C1 segment of cervical spinal cord (tissue), 14 donors: ENCODE results near the gene MAGIX.
"Not testable (repeated sequence)": the region's sequence is repeated elsewhere in the genome, so short reads cannot be mapped to it uniquely, and the experiment has no call there.

Experiments used
- DNase-seq, 14 donors: peaks; one replicate each; lab custom pipeline; 2025; lab: John Stamatoyannopoulos, UW

The MAGIX gene

DNA sequence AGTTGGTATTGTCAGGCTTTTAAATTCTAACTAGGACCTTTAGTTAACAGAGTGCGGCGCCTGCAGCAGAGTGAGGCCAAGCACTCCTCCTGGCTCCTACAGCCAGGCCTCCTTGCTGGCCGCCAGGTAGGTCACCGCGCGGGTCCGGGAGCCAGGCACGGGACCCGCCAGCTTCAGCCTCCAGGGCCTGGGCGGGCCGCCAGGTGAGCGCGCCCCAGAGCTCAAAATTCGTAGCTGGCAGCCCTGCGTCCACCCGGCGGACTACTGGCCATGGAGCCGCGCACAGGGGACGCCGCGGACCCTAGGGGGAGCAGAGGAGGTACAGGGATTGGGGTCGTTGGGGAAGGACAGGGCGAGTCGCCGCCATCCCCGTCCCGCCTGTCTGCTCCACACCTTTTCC lies at the start of gene MAGIX:
Gene MAGIX, plus strand, starts transcription at position 139 of the 400 bp plus-strand sequence. Its CDS starts 132 bp downstream, at position 271.
- DNase-seq = peak in 1 of 14 donors; percentile 47

DNA sequence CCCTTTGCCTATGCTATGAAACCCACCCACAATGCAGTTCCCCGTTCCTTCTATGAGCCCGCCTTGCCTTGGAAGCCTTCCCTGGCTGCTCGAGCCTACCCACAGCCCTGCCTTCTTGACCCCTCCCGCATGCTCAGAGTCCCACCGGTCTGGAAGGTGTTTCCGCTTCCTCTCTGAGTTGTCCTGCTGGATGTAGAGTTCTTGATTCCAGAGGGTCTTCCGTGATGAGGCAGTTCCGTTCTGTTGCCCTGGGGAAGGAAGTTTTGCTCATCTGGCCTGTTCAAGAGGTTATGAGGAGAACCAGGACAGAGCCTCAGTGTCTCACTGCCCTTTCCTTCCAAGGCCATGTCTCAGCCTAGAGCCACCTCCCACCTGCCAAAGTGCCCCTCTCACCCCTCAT lies 46.5 kb upstream of the MAGIX start:
- DNase-seq = no peak

- DNase-seq = no peak
Observed at GRCh38 chrX:49116716-49117115, 45.8 kb upstream of the MAGIX start.

DNA sequence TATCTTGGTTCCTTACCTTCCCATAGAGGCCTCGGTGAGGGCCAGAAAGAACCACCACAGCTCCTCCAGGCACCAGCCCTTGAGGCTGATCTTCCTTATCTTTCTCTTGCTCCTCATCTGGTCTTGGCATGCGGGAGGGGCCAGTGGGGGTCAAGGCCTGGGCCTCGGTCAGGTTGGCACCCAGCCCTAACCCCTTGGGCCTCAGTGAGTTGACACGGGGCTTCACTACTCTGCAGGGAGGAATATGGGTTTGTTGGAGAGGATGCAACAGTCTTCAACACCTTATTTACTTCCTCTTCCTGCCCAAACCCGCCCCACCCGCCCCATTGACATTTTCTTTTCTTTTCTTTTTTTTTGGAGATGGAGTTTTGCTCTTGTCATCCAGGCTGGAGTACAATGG lies 45.0 kb upstream of the MAGIX start:
- DNase-seq = no peak

- DNase-seq = no peak
Observed at GRCh38 chrX:49120091-49120490, 42.5 kb upstream of the MAGIX start.

- DNase-seq = no peak
Observed at GRCh38 chrX:49122499-49122898, 40.1 kb upstream of the MAGIX start.

DNA sequence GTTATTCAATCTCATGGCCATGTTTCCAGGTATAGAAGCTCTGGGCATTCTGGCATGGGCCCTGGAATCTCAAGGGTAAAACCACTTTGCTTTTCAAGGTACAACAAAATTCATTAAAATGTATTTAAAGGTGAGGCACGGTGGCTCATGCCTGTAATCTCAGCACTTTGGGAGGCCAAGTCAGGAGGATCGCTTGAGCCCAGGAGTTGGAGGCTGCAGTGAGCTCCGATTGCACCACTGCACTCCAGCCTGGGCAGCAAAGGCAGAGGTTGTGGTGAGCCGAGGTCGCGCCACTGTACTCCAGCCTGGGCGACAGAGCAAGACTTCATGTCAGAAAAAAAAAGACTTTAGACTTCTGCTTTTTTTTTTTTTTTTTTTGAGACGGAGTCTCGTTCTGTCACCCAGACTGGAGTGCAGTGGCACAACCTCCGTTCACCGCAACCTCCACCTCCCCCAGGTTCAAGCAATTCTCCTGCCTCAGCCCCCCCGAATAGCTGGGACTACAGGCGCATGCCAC lies 34.8 kb upstream of the MAGIX start:
- not testable (repeated sequence) for DNase-seq

GRCh38 chrX:49129427-49129826 lies 33.1 kb upstream of the MAGIX start:
- no peak for DNase-seq

DNA sequence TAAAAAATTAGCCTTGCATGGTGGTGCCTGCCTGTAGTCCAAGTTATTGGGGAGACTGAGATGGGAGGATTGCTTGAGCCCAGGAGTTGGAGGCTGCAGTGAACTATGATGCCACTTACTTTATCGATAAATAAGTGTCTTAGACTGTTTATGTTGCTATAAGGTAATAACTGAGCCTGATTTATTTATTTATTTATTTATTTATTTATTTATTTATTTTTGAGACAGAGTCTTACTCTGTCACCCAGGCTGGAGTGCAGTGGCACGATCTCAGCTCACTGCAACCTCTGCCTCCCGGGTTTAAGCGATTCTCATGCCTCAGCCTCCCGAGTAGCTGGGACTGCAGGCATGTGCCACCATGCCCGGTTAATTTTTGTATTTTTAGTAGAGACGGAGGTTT lies 30.3 kb upstream of the MAGIX start:
- not testable (repeated sequence) for DNase-seq

DNA sequence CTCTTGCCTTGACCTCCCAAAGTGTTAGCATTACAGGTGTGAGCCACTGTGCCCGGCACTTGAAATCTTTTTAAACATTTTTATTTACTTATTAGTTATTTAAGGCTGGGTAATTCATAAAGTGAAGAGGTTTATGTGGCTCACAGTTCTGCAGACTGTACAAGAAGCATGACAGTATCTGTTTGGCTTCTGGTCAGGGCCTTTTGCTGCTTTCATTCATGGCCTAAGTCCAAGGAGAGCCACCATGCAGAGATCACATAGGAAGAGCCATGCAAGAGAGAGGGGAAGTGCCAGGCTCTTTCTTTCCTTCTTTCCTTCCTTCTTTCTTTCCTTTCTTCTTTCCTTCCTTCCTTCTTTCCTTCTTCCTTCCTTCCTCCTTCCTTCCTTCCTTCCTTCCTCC lies 28.8 kb upstream of the MAGIX start:
- DNase-seq = no peak

- DNase-seq = no peak
Observed at GRCh38 chrX:49137492-49137891, 25.1 kb upstream of the MAGIX start.

- DNase-seq = no peak
Observed at GRCh38 chrX:49139713-49140112, 22.8 kb upstream of the MAGIX start.

- not testable (repeated sequence) for DNase-seq
Observed at GRCh38 chrX:49142264-49142663, 20.3 kb upstream of the MAGIX start.

GRCh38 chrX:49143154-49143553 lies 19.4 kb upstream of the MAGIX start:
- not testable (repeated sequence) for DNase-seq

DNA sequence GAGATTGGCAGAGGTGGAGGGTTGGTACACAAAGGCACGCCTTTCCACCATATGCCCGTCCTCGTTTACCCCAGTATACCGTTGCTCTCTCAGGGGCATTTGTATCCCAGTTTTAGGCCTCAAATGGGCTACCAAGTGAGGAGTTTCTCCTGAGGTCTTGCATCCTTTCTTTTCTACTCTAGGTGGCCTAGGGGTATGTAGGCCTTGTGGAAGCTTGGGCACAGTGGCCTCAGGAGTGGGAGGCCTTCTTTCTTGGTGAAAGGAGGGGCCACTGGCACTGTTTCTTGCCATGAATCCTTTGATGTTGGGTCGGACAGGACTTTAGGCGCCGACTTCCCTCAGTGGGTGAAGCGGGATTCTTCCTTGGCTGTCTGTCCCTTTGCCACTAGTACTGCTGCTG lies 15.3 kb upstream of the MAGIX start:
- no peak for DNase-seq

DNA sequence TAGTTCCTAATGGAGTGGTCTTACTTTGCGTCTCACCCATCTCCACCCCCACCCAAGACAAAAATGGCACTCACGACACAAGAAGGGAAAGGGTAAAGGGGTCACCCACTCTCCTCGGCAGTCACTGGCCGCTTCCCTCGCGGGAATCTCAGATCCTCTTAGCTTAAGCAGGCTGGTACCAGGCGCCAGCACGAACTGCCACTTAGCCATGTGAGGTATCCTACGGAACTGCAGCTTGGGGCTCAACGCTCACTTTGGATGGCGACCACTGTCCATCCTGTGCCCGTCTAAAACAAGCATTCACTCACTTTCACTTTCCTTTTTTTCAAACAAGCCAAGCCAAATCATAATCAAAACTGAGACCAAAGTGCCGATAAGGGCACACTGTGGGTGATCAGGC lies 14.6 kb upstream of the MAGIX start:
- DNase-seq = no peak

DNA sequence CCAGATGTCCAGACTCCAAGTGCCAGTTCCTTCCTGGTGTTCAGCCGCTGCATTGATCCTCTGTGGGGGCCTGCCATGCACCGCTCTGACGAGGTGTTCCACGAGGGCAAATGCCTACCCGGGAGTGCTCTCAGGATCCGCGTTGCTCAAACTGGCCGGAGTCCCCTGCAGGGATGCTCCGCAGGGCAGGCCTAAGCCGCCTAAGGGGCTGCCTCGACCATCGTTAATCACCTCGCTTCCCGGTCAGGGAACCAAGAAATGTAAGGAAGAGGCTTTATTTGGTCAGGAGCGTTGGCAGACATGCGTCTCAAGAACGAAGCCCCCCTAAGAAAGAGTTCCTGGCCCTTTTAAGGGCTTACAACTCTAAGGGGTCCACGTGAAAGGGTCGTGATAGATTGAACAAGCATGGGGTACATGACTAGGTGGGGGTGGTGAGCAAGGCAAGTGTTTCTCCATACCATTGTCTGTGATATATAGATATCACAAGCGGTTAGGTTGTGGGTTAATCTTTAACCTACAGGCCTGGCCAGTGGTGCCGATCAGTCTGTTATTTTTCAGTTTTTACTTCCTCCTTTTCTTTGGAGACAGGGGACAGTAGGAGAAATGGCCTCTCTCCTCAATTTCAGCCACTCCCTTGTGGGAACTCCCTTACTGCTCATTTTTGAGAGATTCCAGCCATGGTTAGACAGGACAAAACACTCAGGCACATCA lies 14.0 kb upstream of the MAGIX start:
- not testable (repeated sequence) for DNase-seq

DNA sequence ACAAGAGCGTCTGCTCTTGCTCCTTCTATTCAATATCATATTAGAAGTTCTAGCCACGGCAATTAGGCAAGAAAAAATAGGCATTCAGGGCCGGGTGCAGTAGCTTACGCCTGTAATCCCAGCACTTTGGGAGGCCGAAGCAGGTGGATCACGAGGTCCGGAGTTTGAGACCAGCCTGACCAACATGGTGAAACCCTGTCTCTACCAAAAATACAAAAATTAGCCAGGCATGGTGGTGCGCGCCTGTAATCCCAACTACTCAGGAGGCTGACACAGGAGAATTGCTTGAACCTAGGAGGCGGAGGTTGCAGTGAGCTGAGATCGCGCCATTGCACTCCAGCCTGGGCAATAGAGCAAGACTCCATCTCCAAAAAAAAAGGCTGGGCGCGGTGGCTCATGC lies 13.3 kb upstream of the MAGIX start:
- DNase-seq = not testable (repeated sequence)

- no peak for DNase-seq
Observed at GRCh38 chrX:49153467-49153866, 9.1 kb upstream of the MAGIX start.

GRCh38 chrX:49155243-49155899 lies 7.2 kb upstream of the MAGIX start:
- DNase-seq = peak in 2 of 14 donors; percentile 18 to 57

- DNase-seq = peak; percentile 4 to 88 (median 76)
Observed at GRCh38 chrX:49155900-49156837, 6.4 kb upstream of the MAGIX start.

DNA sequence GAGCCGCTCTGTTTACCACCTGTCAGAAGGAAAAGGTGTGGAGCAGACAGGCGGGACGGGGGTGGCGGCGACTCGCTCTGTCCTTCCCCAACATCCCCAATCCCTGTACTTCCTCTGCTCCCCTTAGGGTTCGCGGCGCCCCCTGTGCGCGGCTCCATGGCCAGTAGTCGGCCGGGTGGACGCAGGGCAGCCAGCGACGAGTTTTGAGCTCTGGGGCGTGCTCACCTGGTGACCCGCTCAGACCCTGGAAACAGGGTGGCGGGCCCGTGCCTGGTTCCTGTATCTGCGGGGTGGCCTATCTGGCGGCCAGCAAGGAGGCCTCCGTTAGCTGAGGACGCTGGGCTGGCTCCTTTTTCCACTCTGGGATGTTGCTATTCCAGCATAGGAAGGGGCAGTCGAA lies 5.4 kb upstream of the MAGIX start:
- DNase-seq = no peak
